Lower leg skin (tissue), 3 donors: ENCODE measurements around the gene ERC2.
"Not testable (repeated sequence)": the region's sequence is repeated elsewhere in the genome, so short reads cannot be mapped to it uniquely, and the experiment has no call there.

Experiments
- POLR2A ChIP-seq, 2 donors: fragments of 450-650 bp; IDR thresholded peaks; one replicate each; pipeline ENCODE4 v1.6.1; 2016 to 2017; ENCODE audit warnings: antibody characterized with exemption in 2 of 2, mild to moderate bottlenecking in 1 of 2, moderate library complexity in 1 of 2
- TF ChIP-seq, protein P1 (sequence below), 3 donors: fragments of 450-650 bp; IDR thresholded peaks; one replicate each; pipeline ENCODE4 v1.5.1; 2016; ENCODE audit warnings: antibody characterized with exemption in 3 of 3, mild to moderate bottlenecking in 3 of 3, moderate library complexity in 2 of 3

DNA sequence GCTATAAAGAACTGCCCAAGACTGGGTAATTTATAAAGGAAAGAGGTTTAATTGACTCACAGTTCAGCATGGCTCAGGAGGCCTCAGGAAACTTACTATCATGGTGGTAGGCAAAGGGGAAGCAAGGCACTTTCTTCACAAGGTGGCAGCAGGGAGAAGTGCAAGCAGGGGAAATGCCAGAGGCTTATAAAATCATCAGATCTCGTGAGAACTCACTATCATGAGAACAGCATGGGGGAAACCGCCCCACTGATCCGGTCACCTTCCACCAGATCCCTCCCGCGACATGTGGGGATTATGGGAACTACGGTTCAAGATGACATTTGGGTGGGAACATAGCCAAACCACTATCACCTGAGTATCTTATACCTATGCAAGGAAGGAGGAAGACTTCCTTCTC is 963.2 kb downstream of the ERC2 start:
- TF ChIP-seq, protein P1, sequence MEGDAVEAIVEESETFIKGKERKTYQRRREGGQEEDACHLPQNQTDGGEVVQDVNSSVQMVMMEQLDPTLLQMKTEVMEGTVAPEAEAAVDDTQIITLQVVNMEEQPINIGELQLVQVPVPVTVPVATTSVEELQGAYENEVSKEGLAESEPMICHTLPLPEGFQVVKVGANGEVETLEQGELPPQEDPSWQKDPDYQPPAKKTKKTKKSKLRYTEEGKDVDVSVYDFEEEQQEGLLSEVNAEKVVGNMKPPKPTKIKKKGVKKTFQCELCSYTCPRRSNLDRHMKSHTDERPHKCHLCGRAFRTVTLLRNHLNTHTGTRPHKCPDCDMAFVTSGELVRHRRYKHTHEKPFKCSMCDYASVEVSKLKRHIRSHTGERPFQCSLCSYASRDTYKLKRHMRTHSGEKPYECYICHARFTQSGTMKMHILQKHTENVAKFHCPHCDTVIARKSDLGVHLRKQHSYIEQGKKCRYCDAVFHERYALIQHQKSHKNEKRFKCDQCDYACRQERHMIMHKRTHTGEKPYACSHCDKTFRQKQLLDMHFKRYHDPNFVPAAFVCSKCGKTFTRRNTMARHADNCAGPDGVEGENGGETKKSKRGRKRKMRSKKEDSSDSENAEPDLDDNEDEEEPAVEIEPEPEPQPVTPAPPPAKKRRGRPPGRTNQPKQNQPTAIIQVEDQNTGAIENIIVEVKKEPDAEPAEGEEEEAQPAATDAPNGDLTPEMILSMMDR (IDR thresholded peaks at IDR 0.05): not testable (repeated sequence)
- not testable (repeated sequence) for TF ChIP-seq POLR2A (IDR thresholded peaks at IDR 0.05)
